ENCODE measurements around the gene LRP1B.

DNA sequence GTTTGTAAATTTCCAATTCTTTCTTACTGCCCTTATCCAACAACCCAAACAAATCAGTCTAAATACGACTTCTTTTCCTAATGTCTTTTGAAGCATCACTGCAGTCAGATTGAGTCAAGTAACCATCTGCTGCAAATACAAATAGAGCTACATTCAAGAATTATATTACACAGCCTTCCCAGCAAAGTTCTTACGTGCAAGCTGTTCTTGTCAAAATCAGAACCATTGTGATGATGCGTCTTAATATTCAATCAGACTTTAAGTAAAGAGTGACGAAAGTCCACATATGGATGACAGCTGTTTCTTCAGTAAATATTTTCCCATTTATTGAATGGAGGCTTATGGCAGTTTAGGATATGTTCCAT, 943.8 kb downstream of the LRP1B start:
- TF ChIP-seq, protein P1, sequence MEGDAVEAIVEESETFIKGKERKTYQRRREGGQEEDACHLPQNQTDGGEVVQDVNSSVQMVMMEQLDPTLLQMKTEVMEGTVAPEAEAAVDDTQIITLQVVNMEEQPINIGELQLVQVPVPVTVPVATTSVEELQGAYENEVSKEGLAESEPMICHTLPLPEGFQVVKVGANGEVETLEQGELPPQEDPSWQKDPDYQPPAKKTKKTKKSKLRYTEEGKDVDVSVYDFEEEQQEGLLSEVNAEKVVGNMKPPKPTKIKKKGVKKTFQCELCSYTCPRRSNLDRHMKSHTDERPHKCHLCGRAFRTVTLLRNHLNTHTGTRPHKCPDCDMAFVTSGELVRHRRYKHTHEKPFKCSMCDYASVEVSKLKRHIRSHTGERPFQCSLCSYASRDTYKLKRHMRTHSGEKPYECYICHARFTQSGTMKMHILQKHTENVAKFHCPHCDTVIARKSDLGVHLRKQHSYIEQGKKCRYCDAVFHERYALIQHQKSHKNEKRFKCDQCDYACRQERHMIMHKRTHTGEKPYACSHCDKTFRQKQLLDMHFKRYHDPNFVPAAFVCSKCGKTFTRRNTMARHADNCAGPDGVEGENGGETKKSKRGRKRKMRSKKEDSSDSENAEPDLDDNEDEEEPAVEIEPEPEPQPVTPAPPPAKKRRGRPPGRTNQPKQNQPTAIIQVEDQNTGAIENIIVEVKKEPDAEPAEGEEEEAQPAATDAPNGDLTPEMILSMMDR (IDR thresholded peaks at IDR 0.05): no peak
- TF ChIP-seq POLR2A (IDR thresholded peaks at IDR 0.05): no peak

All from Peyer's patch (tissue), 4 donors.